ENCODE measurements around the gene CEP128.

Gene CEP128

GRCh38 chr14:80477388-80478160 is 464.0 kb downstream of the CEP128 start:
- DNase-seq (ENCODE audit: low spot score) = no peak

GRCh38 chr14:80475074-80475473 is 466.5 kb downstream of the CEP128 start:
- no peak for DNase-seq (ENCODE audit: low spot score)

GRCh38 chr14:80468331-80469122 is 473.0 kb downstream of the CEP128 start:
- DNase-seq (ENCODE audit: low spot score) = no peak

- no peak for DNase-seq (ENCODE audit: low spot score)
Measured at GRCh38 chr14:80465546-80466220, 475.9 kb downstream of the CEP128 start.

GRCh38 chr14:80464531-80465149 is 476.9 kb downstream of the CEP128 start:
- DNase-seq (ENCODE audit: low spot score) = no peak

GRCh38 chr14:80456209-80456608 is 485.3 kb downstream of the CEP128 start:
- no peak for DNase-seq (ENCODE audit: low spot score)

GRCh38 chr14:80455031-80455430 is 486.5 kb downstream of the CEP128 start:
- no peak for DNase-seq (ENCODE audit: low spot score)

- DNase-seq (ENCODE audit: low spot score) = no peak
Measured at GRCh38 chr14:80448267-80448666, 493.3 kb downstream of the CEP128 start.

GRCh38 chr14:80447392-80447791 is 494.1 kb downstream of the CEP128 start:
- no peak for DNase-seq (ENCODE audit: low spot score)

All from putamen (tissue), 1 donor.